Ovary (tissue), 9 donors: ENCODE measurements around the gene WSB1. TPM values are rescaled to one million over a fixed set of nuclear protein-coding genes. Genes with fewer than 3 reads are reported as not detected.
"Not testable (repeated sequence)": the region's sequence is repeated elsewhere in the genome, so short reads cannot be mapped to it uniquely, and the experiment has no call there.

Source experiments
- DNase-seq, 5 donors: peaks; one replicate each; pipeline ENCODE4 v3.0.0-alpha.2; 2019 to 2020
- H3K27ac ChIP-seq, 2 donors: fragments of 200-600 bp; one replicate each; pipeline versions ENCODE4 v1.5.1 to v1.8.0; 2019 to 2022
- H3K27me3 ChIP-seq: fragments of 200-600 bp; one replicate; pipeline ENCODE4 v1.8.0; 2022
- H3K36me3 ChIP-seq: fragments of 200-600 bp; sonication (generic); one replicate; pipeline ENCODE4 v1.5.1; 2019
- H3K4me1 ChIP-seq: one replicate; pipeline ENCODE4 v1.8.1; 2013; ENCODE audit warnings: mild to moderate bottlenecking, moderate library complexity; ENCODE audit not compliant: insufficient read depth
- H3K4me3 ChIP-seq: fragments of 200-600 bp; sonication (generic); one replicate; pipeline ENCODE4 v1.5.1; 2017
- H3K9me3 ChIP-seq, 2 donors: fragments of 200-600 bp in 1 of 2; sonication (generic) in 1 of 2; one replicate each; pipeline versions ENCODE4 v1.5.1 to v1.8.1; 2013 to 2019; ENCODE audit warnings: mild to moderate bottlenecking in 1 of 2, moderate library complexity in 1 of 2
- CTCF ChIP-seq, 3 donors: fragments of 450-650 bp in 2 of 3; fragments of 200-600 bp in 1 of 3; IDR thresholded peaks; one replicate each; pipeline versions ENCODE4 v1.5.1 to v1.8.0; 2016 to 2022; ENCODE audit warnings: antibody characterized with exemption in 3 of 3, mild to moderate bottlenecking in 1 of 3
- EP300 ChIP-seq: sonication (generic); formaldehyde crosslinking; IDR thresholded peaks from one replicate; pipeline ENCODE4 v1.6.1; 2017; ENCODE audit warnings: antibody characterized with exemption
- POLR2A ChIP-seq: fragments of 450-650 bp; IDR thresholded peaks from one replicate; pipeline ENCODE4 v1.6.1; 2017; ENCODE audit warnings: antibody characterized with exemption, mild to moderate bottlenecking, moderate library complexity
- WGBS, 3 donors: extraction: QIAGEN DNeasy Blood & Tissue Kit in 1 of 3; methylation state at CpG; one replicate each; pipeline versions ENCODE4 v1.1.5 to v1.1.7; 2013 to 2017; 5-methylcytosine and 5-hydroxymethylcytosine counted together
- intact Hi-C, 4 donors: fragments of 100-400 bp; cut with DNase I; formaldehyde crosslinking; loops; one replicate each; pipeline versions ENCODE4 v1.11.0 to v1.15.1; 2022 to 2023
- polyA plus RNA-seq, 2 donors: library from polyadenylated mRNA; stranded (reverse); fragments of 200-250 nt in 1 of 2; fragments of 350-450 nt in 1 of 2; fragmentation: Illumina TruSeq in 1 of 2; extraction: RNeasy Lipid Tissue Mini Kit (QIAGEN cat#74804) in 1 of 2; gene quantifications; one replicate each; pipeline ENCODE4 v1.2.3, GENCODE V29; 2013 to 2014
- total RNA-seq, 7 donors: library from RNA; depleted of rRNA in 2 of 7; stranded (reverse); fragments of >200 nt in 2 of 7; fragmentation: NEBNext Ultra II Directional in 3 of 7; extraction: Animal tissue kit (Norgen Biotek cat#: 25700) in 3 of 7; gene quantifications; one replicate each; pipeline versions ENCODE4 v1.1.0 to v1.2.4, GENCODE V29; 2016 to 2023
- donor health status: DM: no; HTN: no; CAD: no; lungs with moderate emphysema.
- donor health status: DM: no; HTN: no; CAD: no.
- donor health status: Bipolar disorder and iron deficiency.
- donor health status: DM: yes; HTN: yes; CAD: no.
- donor health status: DM: no; HTN: no; CAD: no.
- donor health status: DM: yes; HTN: yes; CAD: no.

WSB1 gene
- total and polyA plus RNA-seq, 9 donors, result 88.9 to 214 (median 168) TPM

DNA sequence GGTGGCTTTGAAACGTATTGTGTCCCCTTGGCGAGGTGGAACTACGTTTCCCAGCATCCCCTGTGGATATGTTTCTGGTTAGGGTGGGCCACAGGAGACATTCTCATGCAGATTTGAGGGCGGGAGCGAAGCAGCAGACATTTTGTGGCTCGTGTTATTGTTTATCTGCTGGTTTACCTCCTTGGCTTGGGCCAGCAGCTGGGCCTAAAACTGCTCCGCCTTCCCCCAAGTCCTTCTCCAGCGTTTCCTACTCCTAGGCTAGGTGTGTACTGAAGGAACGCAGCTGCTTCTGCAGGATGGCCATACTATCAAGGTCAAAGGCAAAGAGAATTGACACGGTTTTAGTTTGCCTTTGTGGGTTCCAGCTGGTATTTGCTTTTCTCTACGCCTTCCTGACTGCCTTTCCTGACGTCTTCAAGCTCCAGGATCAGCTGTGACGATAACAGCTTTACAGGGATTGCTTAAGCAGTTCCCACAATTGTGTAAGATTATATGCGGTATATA is 17.2 kb upstream of the WSB1 start:
- H3K27ac ChIP-seq, result no peak overlapping the region
- H3K9me3 ChIP-seq, result no peaks in the 10 kb centered on the region
- TF ChIP-seq EP300, result no peak
- no peak for TF ChIP-seq CTCF (IDR thresholded peaks at IDR 0.05)
- TF ChIP-seq POLR2A, result no peak
- WGBS, 3 donors, result 67 to 71% (median 69%) methylated on average over 14 of the region's 14 CpGs
- no peak overlapping the region for H3K4me3 ChIP-seq
- no peaks in the 10 kb centered on the region for H3K4me1 ChIP-seq
- intact Hi-C loops, result no loop called here
- DNase-seq, result no peak
- no peaks in the 10 kb centered on the region for H3K27me3 ChIP-seq
- H3K36me3 ChIP-seq, result no peaks in the 10 kb centered on the region

DNA sequence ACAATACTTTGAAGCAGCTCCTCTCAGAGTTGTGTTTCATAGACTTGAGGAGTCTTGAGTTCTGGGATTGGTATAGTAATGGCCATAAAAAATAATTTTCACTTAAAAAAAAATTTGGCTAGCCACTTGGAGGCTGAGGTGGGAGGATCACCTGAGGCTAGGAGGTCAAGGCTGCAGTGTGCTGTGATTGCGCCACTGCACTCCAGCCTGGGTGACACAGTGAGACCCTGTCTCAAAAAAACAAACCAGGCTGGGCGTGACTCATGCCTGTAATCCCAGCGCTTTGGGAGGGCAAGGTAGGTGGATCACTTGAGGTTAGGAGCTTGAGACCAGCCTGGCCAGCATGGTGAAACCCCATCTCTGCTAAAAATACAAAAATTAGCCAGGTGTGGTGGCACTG is 14.8 kb upstream of the WSB1 start:
- H3K4me3 ChIP-seq, H3K36me3 ChIP-seq, H3K9me3 ChIP-seq, H3K27me3 ChIP-seq, H3K4me1 ChIP-seq, H3K27ac ChIP-seq, DNase-seq, intact Hi-C loops: not testable (repeated sequence)
- WGBS, 3 donors, result 79 to 83% (median 80%) methylated on average over 3 of the region's 3 CpGs

DNA sequence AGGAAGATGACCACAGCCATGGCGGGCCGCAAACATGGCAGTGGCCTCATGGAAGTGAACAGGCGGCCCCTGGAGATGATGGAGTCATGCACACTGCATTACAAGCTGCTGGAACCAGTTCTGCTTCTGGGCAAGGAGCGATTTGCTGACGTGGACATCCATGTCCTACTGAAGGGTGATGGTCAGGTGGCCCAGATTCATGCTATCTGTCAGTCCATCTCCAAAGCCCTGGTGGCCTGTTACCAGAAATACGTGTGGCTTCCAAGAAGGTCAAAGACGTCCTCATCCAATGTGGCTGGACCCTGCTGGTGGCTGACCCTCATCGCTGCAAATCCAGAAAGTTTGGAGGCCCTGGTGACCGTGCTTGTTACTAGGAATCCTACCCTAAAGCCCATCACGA is 13.4 kb upstream of the WSB1 start:
- intact Hi-C loops, result no loop called here
- no peak for TF ChIP-seq EP300
- no peak for TF ChIP-seq CTCF (IDR thresholded peaks at IDR 0.05)
- no peak for TF ChIP-seq POLR2A
- no peak for DNase-seq

DNA sequence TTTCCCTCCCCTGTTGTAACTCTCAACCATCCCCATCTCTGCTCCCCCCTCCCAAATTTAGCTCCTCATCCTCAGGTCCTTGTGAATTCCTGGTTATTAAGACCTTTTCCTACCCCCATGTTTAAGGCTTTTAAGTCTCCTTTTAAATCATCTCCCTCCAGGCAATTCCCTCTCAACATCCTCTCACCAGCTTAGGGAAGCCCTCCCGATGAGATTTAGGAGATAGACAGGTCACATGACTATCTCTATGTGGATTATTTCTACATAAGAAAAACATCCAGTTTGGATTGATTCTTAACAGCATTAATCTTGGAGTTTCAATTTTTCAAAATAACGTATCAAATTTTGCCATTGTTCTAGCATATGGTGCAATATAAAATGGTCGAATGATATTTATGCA is 12.5 kb upstream of the WSB1 start:
- Histone ChIP-seq H3K4me3 (no peak overlapping the region), H3K27ac (no peak overlapping the region), H3K27me3 (no peaks in the 10 kb centered on the region), H3K4me1 (peaks cover 1% of the 10 kb centered on the region), H3K9me3 (no peaks in the 10 kb centered on the region), H3K36me3 (no peaks in the 10 kb centered on the region)
- DNase-seq, result no peak
- intact Hi-C loops, result no loop called here
- no peak for TF ChIP-seq POLR2A
- no peak for TF ChIP-seq CTCF (IDR thresholded peaks at IDR 0.05)
- no peak for TF ChIP-seq EP300
- 72 to 78% (median 74%) methylated on average over 3 of the region's 3 CpGs for WGBS, 3 donors

More for the DNA sequence above, 13.4 kb upstream of the WSB1 start:
- Histone ChIP-seq H3K4me1 (peaks cover 1% of the 10 kb centered on the region), H3K27me3 (no peaks in the 10 kb centered on the region), H3K27ac (no peak overlapping the region), H3K36me3 (no peaks in the 10 kb centered on the region), H3K9me3 (no peaks in the 10 kb centered on the region), H3K4me3 (no peak overlapping the region)
- WGBS, 3 donors, result 93 to 96% (median 94%) methylated on average over 10 of the region's 10 CpGs

- TF ChIP-seq CTCF (IDR thresholded peaks at IDR 0.05), result no peak
- no peak for TF ChIP-seq POLR2A
- no peak for TF ChIP-seq EP300
- Histone ChIP-seq H3K27ac (no peak overlapping the region), H3K4me3 (no peak overlapping the region), H3K9me3 (no peaks in the 10 kb centered on the region), H3K4me1 (peaks cover 1% of the 10 kb centered on the region), H3K36me3 (no peaks in the 10 kb centered on the region), H3K27me3 (no peaks in the 10 kb centered on the region)
- DNase-seq, result no peak
- intact Hi-C loops, result no loop called here
- 32 to 66% (median 38%) methylated on average over 1 of the region's 1 CpG for WGBS, 3 donors
Observed at GRCh38 chr17:27282054-27282551, 11.8 kb upstream of the WSB1 start.
